Erythroblast (primary cell): Measurements from ENCODE around the gene PRKCD.

Experiments used
- GATA1 ChIP-seq: IDR thresholded peaks from 2 replicates; pipeline ENCODE4 v1.6.1; 2011; ENCODE audit warnings: low read depth, mild to moderate bottlenecking, control low read depth, low read length, moderate library complexity
- POLR2A ChIP-seq: IDR thresholded peaks from 2 replicates; pipeline ENCODE4 v1.6.1; 2011; ENCODE audit warnings: mild to moderate bottlenecking, low read length

DNA sequence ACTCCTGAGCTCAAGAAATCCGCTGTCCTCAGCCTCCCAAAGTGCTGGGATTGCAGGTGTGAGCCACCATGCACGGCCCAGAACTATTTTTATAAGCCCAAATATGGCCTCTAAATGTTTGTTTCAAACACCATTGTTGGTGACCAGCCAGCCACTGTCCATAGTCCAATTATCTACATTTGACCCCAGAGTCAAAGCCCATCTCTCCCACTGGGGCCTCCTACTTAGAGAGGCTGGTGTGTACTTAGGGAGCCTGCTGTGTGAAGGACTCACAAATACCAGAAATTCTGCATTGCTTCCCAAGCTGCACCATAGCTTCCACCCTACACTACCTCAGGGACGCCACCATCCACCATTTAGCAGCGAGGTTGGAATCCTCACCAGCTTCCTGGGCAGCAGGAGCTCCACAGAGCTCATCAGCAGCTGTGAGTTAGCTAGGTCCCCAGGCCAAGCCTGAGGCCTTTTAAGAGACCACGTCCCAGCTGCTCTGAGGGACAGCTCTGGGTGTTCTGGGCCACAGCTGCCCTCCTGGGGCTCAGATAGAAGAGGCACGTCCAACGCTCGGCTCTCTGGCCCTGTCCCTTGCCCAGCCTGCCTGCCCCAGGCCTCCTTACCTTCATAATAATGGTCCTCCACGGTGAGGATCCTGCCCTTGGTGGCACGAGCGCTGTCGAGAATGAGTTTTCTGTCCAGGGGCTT lies 65.3 kb downstream of the PRKCD start:
- no peak for TF ChIP-seq POLR2A
- no peak for TF ChIP-seq GATA1
